GM10266 (cell line): ENCODE results near the gene PLAAT2.
"Not testable (repeated sequence)": the region's sequence is repeated elsewhere in the genome, so short reads cannot be mapped to it uniquely, and the experiment has no call there.

Experiments
- DNase-seq: peaks from one replicate; pipeline ENCODE4 v3.0.0; 2012; ENCODE audit errors: extremely low spot score
- CTCF ChIP-seq: IDR thresholded peaks from 2 replicates; pipeline ENCODE4 v1.5.1; 2012; ENCODE audit warnings: mild to moderate bottlenecking, low read depth; ENCODE audit not compliant: control insufficient read depth, insufficient read depth; ENCODE audit errors: missing control alignments

Gene PLAAT2

GRCh38 chr11:63530021-63530420 is 33.2 kb downstream of the PLAAT2 start:
- TF ChIP-seq CTCF = no peak
- DNase-seq = no peak

DNA sequence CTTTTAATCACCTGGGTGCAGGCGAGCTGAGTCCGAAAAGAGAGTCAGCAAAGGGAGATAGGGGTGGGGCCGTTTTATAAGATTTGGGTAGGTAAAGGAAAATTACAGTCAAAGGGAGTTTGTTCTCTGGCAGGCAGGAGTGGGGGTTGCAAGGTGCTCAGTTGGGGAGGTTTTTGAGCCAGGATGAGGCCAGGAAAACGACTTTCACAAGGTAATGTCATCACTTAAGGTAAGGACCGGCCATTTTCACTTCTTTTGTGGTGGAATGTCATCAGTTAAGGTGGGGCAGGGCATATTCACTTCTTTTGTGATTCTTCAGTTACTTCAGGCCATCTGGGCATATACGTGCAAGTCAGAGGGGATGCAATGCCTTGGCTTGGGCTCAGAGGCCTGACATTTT is 33.8 kb downstream of the PLAAT2 start:
- not testable (repeated sequence) for DNase-seq

GRCh38 chr11:63528729-63529278 is 34.4 kb downstream of the PLAAT2 start:
- DNase-seq = not testable (repeated sequence)

- not testable (repeated sequence) for DNase-seq
Observed at GRCh38 chr11:63528156-63528555, 35.0 kb downstream of the PLAAT2 start.

- no peak for DNase-seq
- no peak for TF ChIP-seq CTCF
Observed at GRCh38 chr11:63527667-63528066, 35.5 kb downstream of the PLAAT2 start.

GRCh38 chr11:63523151-63523550 is 40.0 kb downstream of the PLAAT2 start:
- no peak for DNase-seq
- TF ChIP-seq CTCF = no peak

DNA sequence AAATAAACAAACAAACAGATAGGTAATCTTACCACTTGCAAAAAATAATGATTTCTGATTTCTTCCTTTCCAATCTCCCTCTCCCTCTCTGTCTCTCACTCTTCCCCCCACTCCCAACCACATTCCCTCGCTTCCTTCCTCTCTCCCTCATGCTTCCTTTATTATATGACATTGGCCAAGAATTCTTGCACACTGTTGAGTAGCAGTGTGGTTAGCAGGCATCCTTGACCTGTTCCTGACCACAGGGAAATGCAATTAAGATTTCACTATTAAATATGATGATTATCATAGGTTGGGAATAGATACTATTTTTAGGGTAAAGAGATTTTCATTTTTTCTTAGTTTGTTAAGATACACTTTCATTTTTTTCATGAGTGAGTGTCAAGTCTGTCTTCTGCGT is 41.3 kb downstream of the PLAAT2 start:
- TF ChIP-seq CTCF = no peak
- DNase-seq = no peak

DNA sequence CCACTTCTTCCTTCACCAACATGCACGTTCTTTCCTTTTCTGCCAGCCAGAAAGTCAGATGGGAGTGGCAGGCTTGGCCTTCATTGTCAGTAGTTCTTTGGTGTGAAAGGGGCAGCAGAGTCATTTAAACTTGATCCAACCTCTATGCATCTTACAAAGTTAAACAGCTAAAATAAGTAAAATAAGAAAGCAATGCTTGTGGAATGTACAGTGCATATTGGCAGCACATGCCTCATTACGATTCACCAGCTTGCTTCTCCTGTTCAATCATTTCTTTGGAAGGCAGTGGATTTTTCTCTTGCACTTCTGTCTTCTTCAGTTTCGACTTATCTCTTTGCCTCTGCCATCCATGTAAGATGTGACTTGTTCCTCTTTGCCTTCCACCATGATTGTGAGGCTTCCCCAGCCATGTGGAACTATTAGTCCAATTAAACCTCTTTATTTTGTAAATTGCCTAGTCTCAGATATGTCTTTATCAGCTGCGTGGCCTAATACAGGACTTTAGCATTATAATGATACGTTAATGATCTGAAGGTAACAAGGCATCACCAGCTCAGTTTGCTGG is 42.5 kb downstream of the PLAAT2 start:
- TF ChIP-seq CTCF = no peak
- no peak for DNase-seq

DNA sequence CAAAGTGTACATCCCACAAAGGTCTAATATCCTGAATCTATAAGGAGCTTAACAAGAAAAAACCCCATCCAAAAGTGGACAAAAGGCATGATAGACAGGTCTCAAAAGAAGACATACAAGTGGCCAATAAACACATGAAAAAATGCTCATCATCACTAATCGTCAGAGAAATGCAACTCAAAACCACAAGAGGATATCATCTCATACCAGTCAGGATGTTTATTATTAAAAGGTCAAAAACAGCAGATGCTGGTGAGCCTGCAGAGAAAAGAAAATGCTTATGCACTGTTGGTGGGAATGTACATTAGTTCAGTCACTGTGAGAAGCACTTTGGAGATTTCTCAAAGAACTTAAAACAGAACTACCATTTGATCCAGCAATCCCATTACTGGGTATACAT is 44.6 kb downstream of the PLAAT2 start:
- DNase-seq = no peak

More for the DNA sequence above, 44.6 kb downstream of the PLAAT2 start:
- no peak for TF ChIP-seq CTCF
